ENCODE measurements around the gene C3orf18. TPM values are rescaled to one million over a fixed set of nuclear protein-coding genes. Genes with fewer than 3 reads are reported as not detected.

Gene C3orf18
- total RNA-seq, 1 donor from 2014 or later, result 8.5 TPM

DNA sequence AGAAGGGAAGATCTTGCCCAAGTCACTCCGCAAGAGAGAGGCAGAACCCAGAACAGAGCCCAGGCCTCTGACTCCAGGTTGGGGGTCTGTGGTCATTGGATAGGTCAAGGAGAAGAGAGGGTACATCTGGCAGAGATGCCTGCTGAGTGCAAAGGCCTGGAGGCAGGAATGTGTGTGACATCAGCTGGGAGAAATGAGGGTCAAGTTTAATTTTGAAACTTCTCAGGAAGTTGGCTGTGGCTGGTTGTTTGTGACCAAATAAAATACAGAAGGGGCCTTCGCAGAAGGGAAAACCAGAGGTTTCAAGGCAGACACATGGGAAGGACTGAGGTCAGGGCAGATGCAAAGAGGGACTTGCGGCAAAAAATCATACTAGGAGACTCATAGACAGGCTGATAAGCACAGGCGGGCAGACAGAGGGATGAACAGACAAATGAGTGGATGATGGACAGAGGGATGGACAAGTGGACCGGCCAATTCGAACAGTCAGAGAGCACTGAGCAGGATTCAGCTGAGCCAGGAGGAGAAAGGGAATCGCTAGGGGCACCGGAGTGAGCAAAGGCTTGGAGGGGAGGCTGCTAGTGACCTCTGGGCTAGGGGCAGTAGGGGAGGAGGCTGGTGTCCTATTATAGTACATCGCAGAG, 35.4 kb downstream of the C3orf18 start:
- peak overlapping the region; percentile 3 for H3K4me3 Mint-ChIP-seq
- peaks cover 1% of the 10 kb centered on the region for H3K36me3 Mint-ChIP-seq

DNA sequence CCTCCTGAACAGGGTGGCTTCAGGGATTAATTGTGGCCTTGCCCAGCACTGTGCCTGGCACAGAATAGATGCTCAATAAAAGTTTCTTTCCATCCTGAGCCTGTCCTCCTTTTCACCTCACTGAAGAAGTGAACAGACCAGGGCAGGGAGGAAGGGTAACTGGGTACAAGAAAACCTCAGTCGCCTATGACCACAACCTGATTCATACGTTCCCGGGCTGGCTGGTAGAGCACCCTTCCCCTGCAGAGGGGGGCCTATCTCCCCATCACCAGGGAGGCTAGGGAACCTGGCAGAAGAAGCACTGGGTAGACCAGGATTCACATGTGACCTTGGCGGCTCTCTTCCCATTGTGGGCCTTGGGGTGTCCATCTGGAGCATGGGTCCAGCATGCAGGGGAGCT, 36.3 kb downstream of the C3orf18 start:
- Histone ChIP-seq H3K4me1 (peaks cover 19% of the 10 kb centered on the region), H2AFZ (replicated peaks) (no peak overlapping the region), H3K4me3 (no peak overlapping the region), H3K79me2 (ENCODE audit: low read depth) (no peaks in the 10 kb centered on the region), H3F3A (ENCODE audit: low read depth) (no peaks in the 10 kb centered on the region), H3K4me2 (no peak overlapping the region), H3K27me3 (peaks cover 20% of the 10 kb centered on the region), H3K36me3 (no peaks in the 10 kb centered on the region), H3K27ac (no peak overlapping the region), H3K9ac (no peak overlapping the region), H3K9me3 (ENCODE audit: low read depth) (no peaks in the 10 kb centered on the region), H4K20me1 (ENCODE audit: low read depth) (no peaks in the 10 kb centered on the region)
- no peak for DNase-seq (ENCODE audit: low spot score)
- peaks cover 41% of the 10 kb centered on the region for H3K4me1 Mint-ChIP-seq
- no peaks in the 10 kb centered on the region for H3K9me3 Mint-ChIP-seq
- H3K27me3 Mint-ChIP-seq (ENCODE audit: insufficient read depth, low read depth), result peaks cover 20% of the 10 kb centered on the region
- H3K4me3 Mint-ChIP-seq, result no peak overlapping the region
- TF ChIP-seq, protein P1, sequence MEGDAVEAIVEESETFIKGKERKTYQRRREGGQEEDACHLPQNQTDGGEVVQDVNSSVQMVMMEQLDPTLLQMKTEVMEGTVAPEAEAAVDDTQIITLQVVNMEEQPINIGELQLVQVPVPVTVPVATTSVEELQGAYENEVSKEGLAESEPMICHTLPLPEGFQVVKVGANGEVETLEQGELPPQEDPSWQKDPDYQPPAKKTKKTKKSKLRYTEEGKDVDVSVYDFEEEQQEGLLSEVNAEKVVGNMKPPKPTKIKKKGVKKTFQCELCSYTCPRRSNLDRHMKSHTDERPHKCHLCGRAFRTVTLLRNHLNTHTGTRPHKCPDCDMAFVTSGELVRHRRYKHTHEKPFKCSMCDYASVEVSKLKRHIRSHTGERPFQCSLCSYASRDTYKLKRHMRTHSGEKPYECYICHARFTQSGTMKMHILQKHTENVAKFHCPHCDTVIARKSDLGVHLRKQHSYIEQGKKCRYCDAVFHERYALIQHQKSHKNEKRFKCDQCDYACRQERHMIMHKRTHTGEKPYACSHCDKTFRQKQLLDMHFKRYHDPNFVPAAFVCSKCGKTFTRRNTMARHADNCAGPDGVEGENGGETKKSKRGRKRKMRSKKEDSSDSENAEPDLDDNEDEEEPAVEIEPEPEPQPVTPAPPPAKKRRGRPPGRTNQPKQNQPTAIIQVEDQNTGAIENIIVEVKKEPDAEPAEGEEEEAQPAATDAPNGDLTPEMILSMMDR (IDR thresholded peaks at IDR 0.05), result no peak
- TF ChIP-seq EZH2phosphoT487 (IDR thresholded peaks at IDR 0.05), result no peak
- no peak for TF ChIP-seq EZH2 (IDR thresholded peaks at IDR 0.05)
- H3K36me3 Mint-ChIP-seq, result no peaks in the 10 kb centered on the region
- no peak overlapping the region for H3K27ac Mint-ChIP-seq

More for the DNA sequence above, 35.4 kb downstream of the C3orf18 start:
- Histone ChIP-seq H3K79me2 (ENCODE audit: low read depth) (no peaks in the 10 kb centered on the region), H3K4me1 (peaks cover 19% of the 10 kb centered on the region), H3K9ac (no peak overlapping the region), H3F3A (ENCODE audit: low read depth) (no peaks in the 10 kb centered on the region), H3K4me2 (no peak overlapping the region), H4K20me1 (ENCODE audit: low read depth) (no peaks in the 10 kb centered on the region), H3K27ac (no peak overlapping the region), H3K9me3 (ENCODE audit: low read depth) (no peaks in the 10 kb centered on the region), H3K4me3 (no peak overlapping the region), H2AFZ (replicated peaks) (no peak overlapping the region), H3K27me3 (peaks cover 20% of the 10 kb centered on the region), H3K36me3 (no peaks in the 10 kb centered on the region)
- peaks cover 23% of the 10 kb centered on the region for H3K27me3 Mint-ChIP-seq (ENCODE audit: insufficient read depth, low read depth)
- peak overlapping the region; percentile 18 for H3K27ac Mint-ChIP-seq
- DNase-seq (ENCODE audit: low spot score), result no peak
- peaks cover 44% of the 10 kb centered on the region for H3K4me1 Mint-ChIP-seq
- H3K9me3 Mint-ChIP-seq, result no peaks in the 10 kb centered on the region
- TF ChIP-seq, protein P1 (IDR thresholded peaks at IDR 0.05), result no peak
- TF ChIP-seq EZH2phosphoT487 (IDR thresholded peaks at IDR 0.05) (no peak), EZH2 (IDR thresholded peaks at IDR 0.05) (no peak)

DNA sequence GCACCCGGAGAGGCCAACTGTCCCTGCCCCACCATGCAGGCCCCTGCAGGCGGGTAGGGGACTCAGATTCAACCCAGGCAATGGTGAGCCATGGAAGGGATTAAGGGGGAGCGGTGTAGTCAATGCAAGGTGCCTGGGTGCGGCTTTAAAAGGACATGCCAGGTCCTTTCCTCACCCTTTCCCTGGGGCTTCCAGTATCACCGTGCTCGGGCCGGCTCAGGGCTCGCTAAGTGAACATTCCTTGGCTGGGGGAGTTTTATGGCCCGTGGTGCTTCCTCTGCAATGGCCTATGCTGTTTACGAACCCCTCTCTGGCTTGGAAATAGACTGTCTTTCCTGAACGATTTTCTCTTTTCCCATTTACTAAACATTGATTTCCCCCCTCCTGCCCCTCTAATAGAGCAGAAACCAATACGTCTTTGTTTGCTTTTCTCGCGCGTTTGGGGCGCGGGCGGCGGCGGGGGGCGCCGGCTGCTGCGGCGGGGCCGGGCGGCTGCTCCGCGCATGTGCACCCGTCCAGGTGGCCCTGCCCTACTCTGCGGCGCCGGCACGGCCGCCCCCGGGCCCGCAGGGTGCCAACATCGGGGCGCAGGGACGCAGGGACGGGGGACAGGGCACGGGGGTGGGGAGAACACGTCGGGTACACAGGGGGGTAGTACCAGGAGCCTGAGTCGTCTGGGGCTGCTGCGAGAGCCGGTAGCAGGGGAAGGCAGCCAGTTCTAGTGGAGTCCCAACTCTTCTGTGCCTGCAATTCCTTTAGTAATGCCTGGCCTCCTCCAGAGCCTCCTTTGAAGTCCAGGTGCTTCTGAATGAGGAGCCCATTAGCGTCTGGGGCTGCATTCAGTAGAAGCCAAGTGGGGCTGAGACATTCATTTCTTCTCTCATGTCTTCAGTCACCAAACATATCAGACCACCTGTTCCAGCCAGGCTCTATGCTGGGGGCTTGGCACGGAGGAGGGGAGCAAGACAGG, 37.3 kb downstream of the C3orf18 start:
- H3F3A ChIP-seq (ENCODE audit: low read depth), result no peaks in the 10 kb centered on the region
- Mint-ChIP-seq H3K36me3 (no peaks in the 10 kb centered on the region), H3K4me3 (peak overlapping the region; percentile 5), H3K27me3 (ENCODE audit: insufficient read depth, low read depth) (peaks cover 20% of the 10 kb centered on the region), H3K27ac (no peak overlapping the region), H3K9me3 (no peaks in the 10 kb centered on the region), H3K4me1 (peaks cover 36% of the 10 kb centered on the region)
- H3K4me1 ChIP-seq, result peaks cover 19% of the 10 kb centered on the region
- peaks cover 7% of the 10 kb centered on the region for H4K20me1 ChIP-seq (ENCODE audit: low read depth)
- peak overlapping the region; percentile 31 for H2AFZ ChIP-seq (replicated peaks)
- no peak overlapping the region for H3K9ac ChIP-seq
- no peaks in the 10 kb centered on the region for H3K79me2 ChIP-seq (ENCODE audit: low read depth)
- peak; percentile 33 for DNase-seq (ENCODE audit: low spot score)
- TF ChIP-seq EZH2phosphoT487 (IDR thresholded peaks at IDR 0.05), result no peak
- TF ChIP-seq EZH2 (IDR thresholded peaks at IDR 0.05), result no peak
- TF ChIP-seq, protein P1 (IDR thresholded peaks at IDR 0.05), result no peak
- H3K36me3 ChIP-seq, result no peaks in the 10 kb centered on the region
- no peaks in the 10 kb centered on the region for H3K9me3 ChIP-seq (ENCODE audit: low read depth)
- H3K27me3 ChIP-seq, result peaks cover 20% of the 10 kb centered on the region
- H3K27ac ChIP-seq, result no peak overlapping the region
- peak overlapping the region; percentile 60 for H3K4me2 ChIP-seq
- peak overlapping the region; percentile 29 for H3K4me3 ChIP-seq

All from neural progenitor cell (in vitro differentiated cells).